GM21447 (cell line): Measurements from ENCODE around the gene RPL5.

Experiments
- ATAC-seq: cut with Tn5 transposase; IDR thresholded peaks from one replicate; pipeline ENCODE4 v1.9.1; 2021; ENCODE audit not compliant: unreplicated experiment

Gene RPL5

DNA sequence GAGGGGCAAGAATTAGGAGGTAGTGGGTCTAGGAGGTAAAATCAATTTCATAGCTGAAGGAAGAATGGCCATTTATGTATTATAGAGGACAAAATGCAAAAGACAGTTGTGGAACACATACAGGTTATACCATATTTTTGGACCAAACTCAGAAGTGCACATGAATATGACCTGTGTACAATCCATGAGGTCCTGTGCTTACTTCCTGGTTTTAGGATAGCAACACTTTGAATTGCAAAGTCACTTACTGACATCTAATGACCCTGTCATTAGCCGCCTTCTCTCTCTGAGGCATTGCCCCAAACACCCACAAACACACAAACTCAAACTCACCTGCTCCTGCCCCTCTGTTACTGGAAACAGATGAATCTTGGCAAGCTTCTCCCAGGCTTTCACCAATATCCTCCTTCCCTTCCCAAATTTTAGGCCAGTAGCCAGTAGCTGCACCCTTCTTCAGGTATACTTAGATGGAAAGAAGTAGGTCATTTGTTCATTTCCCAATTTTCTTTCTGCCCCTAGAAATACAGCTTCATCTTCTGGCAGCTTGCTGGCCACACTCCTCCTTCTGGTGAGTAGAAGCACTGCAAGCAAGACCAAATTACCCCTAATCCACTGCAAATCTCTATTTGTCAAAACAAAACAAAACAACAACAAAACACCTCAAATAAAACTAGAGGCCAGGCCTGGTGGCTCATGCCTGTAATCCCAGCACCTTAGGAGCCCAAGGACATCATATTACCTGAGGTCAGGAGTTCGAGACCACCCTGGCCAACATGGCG, 13.7 kb upstream of the RPL5 start:
- peak; percentile 57 for ATAC-seq

DNA sequence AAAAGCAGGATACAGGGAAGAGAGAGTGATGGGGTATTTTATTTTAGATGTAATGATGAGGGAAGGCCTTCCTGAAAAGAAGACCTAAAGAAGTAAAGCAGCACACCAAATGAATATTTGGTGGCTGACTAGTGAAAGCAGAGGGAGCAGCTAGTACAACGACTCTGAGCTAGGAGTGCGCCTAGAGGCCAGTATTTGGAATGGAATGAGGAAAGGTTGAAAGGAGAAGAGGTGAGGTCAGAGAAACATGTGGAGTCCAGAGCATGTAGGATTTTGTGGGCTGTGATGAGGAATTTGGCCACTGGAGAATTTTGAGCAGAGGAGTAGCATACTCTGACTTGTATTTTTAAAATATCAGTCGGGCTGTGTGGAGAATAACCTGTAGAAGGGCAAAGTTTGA, 11.8 kb upstream of the RPL5 start:
- ATAC-seq, result no peak

- no peak for ATAC-seq
Observed at GRCh38 chr1:92820551-92820950, 11.3 kb upstream of the RPL5 start.

DNA sequence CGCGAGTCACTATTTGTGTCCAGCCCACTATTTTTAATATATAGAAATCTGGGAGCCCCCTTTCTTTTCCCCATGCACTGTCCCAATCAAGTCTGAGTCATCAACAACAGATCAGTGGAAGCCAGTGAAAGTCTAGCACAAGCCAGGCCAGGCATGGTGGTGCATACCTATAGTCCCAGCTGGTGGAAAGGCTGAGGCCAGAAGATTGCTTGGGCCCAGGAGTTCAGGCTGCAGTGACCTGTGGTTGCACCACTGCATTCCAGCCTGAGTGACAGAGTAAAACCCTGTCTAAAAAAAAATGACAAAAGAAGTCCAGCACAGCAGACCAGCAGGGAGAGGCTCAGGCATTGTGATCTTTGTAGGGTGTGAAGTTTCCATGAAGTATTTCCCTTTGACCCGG, 9.0 kb upstream of the RPL5 start:
- ATAC-seq, result no peak

GRCh38 chr1:92826792-92827191, 5.0 kb upstream of the RPL5 start:
- no peak for ATAC-seq

- ATAC-seq, result no peak
Observed at GRCh38 chr1:92831368-92831761, 475 bp upstream of the RPL5 start.

DNA sequence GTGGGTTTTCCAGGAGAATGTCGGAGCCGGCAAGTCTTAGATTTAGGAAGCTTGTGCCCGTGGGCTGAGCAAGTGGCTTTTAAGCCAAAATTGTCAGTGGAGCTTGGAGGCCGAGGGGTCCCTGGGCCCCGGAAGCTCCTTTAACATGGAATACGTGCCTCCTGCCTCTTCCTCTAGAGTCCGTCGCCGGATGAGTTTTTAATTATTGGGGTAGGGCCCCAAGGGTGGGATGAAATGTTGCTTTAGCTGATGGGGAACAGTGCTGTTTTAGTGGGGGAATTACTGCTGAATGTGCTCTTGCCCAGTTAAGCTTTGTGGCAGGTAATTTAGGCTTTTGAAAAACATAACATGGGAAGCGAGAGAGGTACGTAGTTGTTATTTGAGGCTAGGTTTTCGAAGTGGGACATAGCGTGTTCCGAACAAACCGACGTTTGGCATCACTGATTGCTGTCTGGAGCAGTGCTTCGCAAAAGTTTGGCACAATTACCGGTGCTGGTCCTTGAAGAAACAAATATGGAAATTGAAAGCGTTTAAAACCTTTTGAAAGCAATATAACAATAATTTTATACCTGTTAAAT, 786 bp downstream of the RPL5 start:
- peak; percentile 5 for ATAC-seq

DNA sequence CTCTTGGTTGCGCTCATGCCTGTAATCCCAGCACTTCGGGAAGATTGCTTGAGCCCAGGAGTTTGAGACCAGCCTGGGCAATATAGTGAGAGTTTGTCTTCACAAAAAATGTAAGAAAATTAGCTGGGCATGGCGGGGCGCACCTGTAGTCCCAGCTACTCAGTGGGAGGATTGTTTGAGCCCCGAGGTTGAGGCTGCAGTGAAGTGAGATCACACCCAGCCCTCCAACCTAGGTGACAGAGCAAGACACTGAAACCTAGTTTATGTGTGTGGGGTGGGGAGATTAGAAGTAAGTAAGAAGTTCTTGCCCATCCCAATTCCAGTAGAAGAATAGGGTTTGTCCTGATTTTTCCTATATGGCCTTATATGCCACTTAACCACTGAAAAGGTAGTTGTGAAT, 2.0 kb downstream of the RPL5 start:
- ATAC-seq, result no peak

GRCh38 chr1:92834617-92835016, 2.8 kb downstream of the RPL5 start:
- ATAC-seq, result no peak

GRCh38 chr1:92837062-92837461, 5.2 kb downstream of the RPL5 start:
- no peak for ATAC-seq

- ATAC-seq, result no peak
Observed at GRCh38 chr1:92838519-92838918, 6.7 kb downstream of the RPL5 start.

- no peak for ATAC-seq
Observed at GRCh38 chr1:92839442-92839841, 7.6 kb downstream of the RPL5 start.

DNA sequence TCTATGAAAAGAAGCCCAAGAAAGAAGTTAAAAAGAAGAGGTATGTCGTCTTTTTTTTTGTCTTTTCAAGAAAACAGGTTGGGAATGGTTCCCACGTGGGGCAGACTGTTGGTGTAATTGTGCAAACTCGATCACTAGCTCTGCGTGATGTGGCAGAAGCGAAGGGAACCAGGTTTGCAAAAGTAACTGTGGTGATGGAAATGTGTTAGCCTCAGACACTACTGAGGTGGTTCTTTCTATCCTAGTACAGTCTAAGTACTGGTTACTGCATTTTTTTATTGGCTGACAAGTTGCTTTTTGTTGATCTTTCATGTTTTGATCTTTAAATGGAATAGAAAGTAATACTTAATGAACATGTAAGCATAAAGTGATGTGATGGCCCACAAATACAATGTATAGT, 8.8 kb downstream of the RPL5 start:
- no peak for ATAC-seq

DNA sequence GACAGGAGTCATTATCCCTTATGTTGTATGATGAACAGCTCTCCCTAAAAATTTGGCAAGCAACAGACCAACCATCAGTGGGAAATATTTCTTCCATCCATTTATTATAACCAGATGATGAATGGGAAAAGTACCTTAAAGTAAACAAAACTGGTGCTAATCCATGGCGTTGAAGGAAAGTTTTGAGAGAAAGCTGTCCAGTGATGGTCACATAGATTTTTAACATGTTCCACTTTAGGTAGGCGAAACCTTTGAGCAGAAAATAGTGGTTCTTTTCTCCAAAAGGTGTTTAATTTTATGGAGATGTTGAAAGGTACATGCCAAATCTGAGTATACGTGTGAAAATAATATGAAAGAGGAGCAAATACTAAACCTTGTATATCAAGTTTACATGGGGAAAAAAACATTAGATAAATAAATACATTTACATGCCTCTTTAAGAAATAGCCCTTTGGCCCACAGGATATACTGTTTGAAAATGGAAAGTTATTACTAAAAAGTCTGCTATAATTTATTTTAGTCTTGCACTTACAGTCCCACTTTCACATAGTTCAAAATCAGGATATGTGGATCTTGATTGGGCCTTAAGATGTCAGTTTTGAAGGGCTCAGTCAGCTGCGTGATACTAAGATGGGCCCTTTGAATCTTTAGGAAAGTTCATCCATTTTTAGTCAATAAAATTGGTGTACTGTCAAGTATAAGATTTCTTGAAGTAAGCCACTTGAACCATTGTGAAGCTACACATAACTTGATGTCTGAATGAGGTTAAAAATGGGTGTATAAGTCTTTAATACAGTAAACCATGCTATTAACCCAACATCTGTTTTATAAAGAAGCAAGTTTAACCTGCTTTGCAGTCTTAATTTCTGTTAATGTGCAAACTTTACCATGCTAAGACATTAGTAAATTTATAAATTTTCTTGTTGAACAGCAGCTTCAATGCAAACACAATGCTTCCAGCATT, 10.5 kb downstream of the RPL5 start:
- no peak for ATAC-seq

GRCh38 chr1:92843046-92843423, 11.2 kb downstream of the RPL5 start:
- no peak for ATAC-seq

GRCh38 chr1:92843429-92844352, 11.9 kb downstream of the RPL5 start:
- ATAC-seq, result no peak

DNA sequence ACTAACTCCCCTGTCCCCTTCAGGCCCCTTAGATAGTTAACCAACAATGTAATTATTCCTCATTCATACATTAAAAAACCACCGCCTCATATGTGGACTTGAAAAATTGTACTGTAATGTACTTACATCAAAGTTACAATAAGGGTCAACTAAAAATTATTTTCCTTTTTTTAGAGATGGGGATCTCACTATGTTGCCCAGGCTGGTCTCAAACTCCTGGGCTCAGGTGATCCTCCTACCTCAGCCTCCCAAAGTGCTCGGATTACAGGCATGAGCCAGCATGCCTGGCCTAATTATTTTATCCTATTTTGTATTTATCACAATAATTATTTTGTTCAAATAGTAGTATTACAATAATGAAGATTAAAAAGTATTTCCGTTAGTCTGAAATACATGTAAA, 12.6 kb downstream of the RPL5 start:
- ATAC-seq, result no peak

- ATAC-seq, result no peak
Observed at GRCh38 chr1:92845908-92846307, 14.1 kb downstream of the RPL5 start.

- ATAC-seq, result no peak
Observed at GRCh38 chr1:92848201-92848600, 16.4 kb downstream of the RPL5 start.

DNA sequence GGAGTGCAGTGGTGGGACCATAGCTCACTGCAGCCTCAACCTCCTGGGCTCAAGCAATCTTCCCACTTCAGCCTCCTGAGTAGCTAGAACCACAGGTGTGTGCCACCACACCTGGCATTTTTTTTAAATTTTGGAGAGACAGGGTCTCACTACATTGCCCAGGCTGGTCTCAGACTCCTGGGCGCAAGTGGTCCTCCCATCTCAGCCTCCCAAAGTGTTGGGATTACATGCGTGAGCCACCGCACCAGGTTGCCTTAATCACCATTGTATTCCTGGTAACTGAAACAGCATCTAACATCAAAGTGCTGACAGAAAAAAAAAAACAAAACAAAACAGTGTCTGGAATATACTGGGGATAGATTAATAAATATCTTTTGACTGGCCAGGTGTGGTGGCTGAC, 18.2 kb downstream of the RPL5 start:
- no peak for ATAC-seq

- ATAC-seq, result no peak
Observed at GRCh38 chr1:92851729-92852128, 19.9 kb downstream of the RPL5 start.
